Glutamatergic neuron (in vitro differentiated cells): ENCODE measurements around the gene EMD. TPM values are rescaled to one million over a fixed set of nuclear protein-coding genes. Genes with fewer than 3 reads are reported as not detected.

Source experiments
- DNase-seq: peaks from one replicate; pipeline ENCODE4 v3.0.0; 2022
- H3K27ac Mint-ChIP-seq: one replicate; pipeline ENCODE4 v1.8.0; 2020; ENCODE audit warnings: mild to moderate bottlenecking, mixed read lengths, inconsistent platforms; ENCODE audit not compliant: unreplicated experiment
- H3K27me3 Mint-ChIP-seq: one replicate; pipeline ENCODE4 v1.8.0; 2020; ENCODE audit warnings: mild to moderate bottlenecking, moderate library complexity, mixed read lengths, inconsistent platforms; ENCODE audit not compliant: unreplicated experiment
- H3K36me3 Mint-ChIP-seq: one replicate; pipeline ENCODE4 v1.8.0; 2020; ENCODE audit warnings: mild to moderate bottlenecking, mixed read lengths, inconsistent platforms; ENCODE audit not compliant: unreplicated experiment
- H3K4me1 Mint-ChIP-seq: one replicate; pipeline ENCODE4 v1.8.0; 2020; ENCODE audit warnings: mild to moderate bottlenecking, low read depth, mixed read lengths, inconsistent platforms; ENCODE audit not compliant: unreplicated experiment
- H3K4me3 Mint-ChIP-seq: one replicate; pipeline ENCODE4 v1.8.0; 2020; ENCODE audit warnings: mild to moderate bottlenecking, mixed read lengths, inconsistent platforms; ENCODE audit not compliant: unreplicated experiment
- H3K9me3 Mint-ChIP-seq: one replicate; pipeline ENCODE4 v1.8.0; 2020; ENCODE audit warnings: mild to moderate bottlenecking, moderate library complexity, mixed read lengths, inconsistent platforms; ENCODE audit not compliant: unreplicated experiment
- CTCF ChIP-seq: fragments of 200-600 bp; sonication (generic); IDR thresholded peaks from one replicate; pipeline ENCODE4 v1.5.0; 2021; ENCODE audit not compliant: partially characterized antibody, unreplicated experiment
- total RNA-seq: library from RNA; stranded (reverse); fragmentation: NEBNext Ultra II Directional; extraction: Animal tissue kit (Norgen Biotek cat#: 25700); gene quantifications from one replicate; pipeline ENCODE4 v1.2.1, GENCODE V29; 2021; ENCODE audit not compliant: unreplicated experiment

The EMD gene
- total RNA-seq, 1 donor from 2014 or later: 56.8 TPM

DNA sequence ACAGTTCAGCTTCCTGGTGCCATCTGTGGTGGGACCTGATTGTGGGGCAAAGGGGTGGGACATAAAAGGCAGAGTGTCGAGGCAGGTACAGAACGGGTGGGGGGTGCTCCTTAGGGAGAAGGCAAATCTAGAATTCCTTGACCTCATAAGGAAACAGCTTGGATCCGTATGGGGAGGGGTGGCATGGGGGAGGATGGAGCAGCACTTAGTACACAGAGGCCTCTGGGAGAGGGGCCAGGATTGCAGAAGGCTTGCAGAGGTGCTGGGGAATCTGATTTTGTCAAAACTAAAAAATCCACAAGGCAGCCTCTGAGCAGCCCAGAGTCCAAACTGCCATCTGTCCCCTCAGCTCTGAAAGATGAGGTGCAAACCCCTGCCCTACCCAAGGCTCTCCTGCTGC, 2.3 kb upstream of the EMD start:
- Mint-ChIP-seq H3K9me3 (peaks cover 1% of the 10 kb centered on the region), H3K4me1 (peaks cover 1% of the 10 kb centered on the region)

GRCh38 chrX:154378059-154378798, 866 bp upstream of the EMD start:
- H3K9me3 Mint-ChIP-seq: peaks cover 1% of the 10 kb centered on the region
- peaks cover 2% of the 10 kb centered on the region for H3K27me3 Mint-ChIP-seq
- DNase-seq: peak; percentile 30
- H3K36me3 Mint-ChIP-seq: no peaks in the 10 kb centered on the region
- H3K4me1 Mint-ChIP-seq: peaks cover 1% of the 10 kb centered on the region
- peak overlapping the region; percentile 61 for H3K4me3 Mint-ChIP-seq
- H3K27ac Mint-ChIP-seq: no peak overlapping the region
- no peak for TF ChIP-seq CTCF

More for the DNA sequence above, 2.3 kb upstream of the EMD start:
- Mint-ChIP-seq H3K4me3 (no peak overlapping the region), H3K36me3 (no peaks in the 10 kb centered on the region), H3K27me3 (peaks cover 5% of the 10 kb centered on the region), H3K27ac (no peak overlapping the region)
- DNase-seq: no peak
- TF ChIP-seq CTCF: no peak

GRCh38 chrX:154379569-154379951, 465 bp downstream of the EMD start:
- peaks cover 1% of the 10 kb centered on the region for H3K9me3 Mint-ChIP-seq
- DNase-seq: no peak
- no peaks in the 10 kb centered on the region for H3K36me3 Mint-ChIP-seq
- TF ChIP-seq CTCF: no peak
- peaks cover 2% of the 10 kb centered on the region for H3K27me3 Mint-ChIP-seq
- H3K4me3 Mint-ChIP-seq: peak overlapping the region; percentile 93
- H3K27ac Mint-ChIP-seq: peak overlapping the region; percentile 75
- peaks cover 1% of the 10 kb centered on the region for H3K4me1 Mint-ChIP-seq

GRCh38 chrX:154380153-154380552, 1.1 kb downstream of the EMD start:
- Mint-ChIP-seq H3K4me3 (peak overlapping the region; percentile 93), H3K36me3 (no peaks in the 10 kb centered on the region), H3K27me3 (peaks cover 2% of the 10 kb centered on the region), H3K27ac (peak overlapping the region; percentile 75), H3K9me3 (peaks cover 1% of the 10 kb centered on the region), H3K4me1 (peaks cover under 1% of the 10 kb centered on the region)
- no peak for TF ChIP-seq CTCF
- DNase-seq: no peak

GRCh38 chrX:154380787-154381186, 1.7 kb downstream of the EMD start:
- Mint-ChIP-seq H3K9me3 (peaks cover 1% of the 10 kb centered on the region), H3K4me3 (peak overlapping the region; percentile 93), H3K27me3 (peaks cover 2% of the 10 kb centered on the region), H3K36me3 (no peaks in the 10 kb centered on the region), H3K27ac (peak overlapping the region; percentile 76), H3K4me1 (no peaks in the 10 kb centered on the region)
- no peak for TF ChIP-seq CTCF
- no peak for DNase-seq
